HG03159 (cell line): Measurements from ENCODE around the gene BLMH.

Experiments
- ATAC-seq: cut with Tn5 transposase; IDR thresholded peaks from one replicate; pipeline ENCODE4 v1.9.1; 2021; ENCODE audit warnings: mild to moderate bottlenecking, moderate library complexity; ENCODE audit not compliant: unreplicated experiment

The BLMH gene

GRCh38 chr17:30253312-30253711 lies 38.4 kb downstream of the BLMH start:
- ATAC-seq: no peak

DNA sequence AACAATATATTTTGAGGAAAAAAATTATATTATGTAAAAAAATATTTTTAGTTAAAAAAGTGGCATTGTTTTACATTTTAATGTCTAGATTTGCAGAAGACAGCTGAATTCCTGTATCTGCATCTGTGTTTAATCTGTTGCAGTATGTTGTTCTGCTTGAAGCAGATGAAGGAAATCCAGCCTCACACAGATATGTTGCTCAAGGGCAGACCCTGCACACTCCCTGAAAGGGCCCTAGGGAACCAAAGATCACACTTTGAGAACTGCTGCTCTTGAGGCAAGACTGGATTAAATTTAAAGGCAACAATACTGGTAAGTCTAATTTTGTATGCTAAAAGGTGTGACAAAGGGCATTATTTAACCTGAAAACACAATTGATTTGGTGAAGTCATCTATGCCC lies 39.8 kb downstream of the BLMH start:
- ATAC-seq: no peak

- ATAC-seq: no peak
These were observed 42.3 kb downstream of the BLMH start for GRCh38 chr17:30249460-30249859.

GRCh38 chr17:30248786-30249185 lies 43.0 kb downstream of the BLMH start:
- ATAC-seq: no peak

DNA sequence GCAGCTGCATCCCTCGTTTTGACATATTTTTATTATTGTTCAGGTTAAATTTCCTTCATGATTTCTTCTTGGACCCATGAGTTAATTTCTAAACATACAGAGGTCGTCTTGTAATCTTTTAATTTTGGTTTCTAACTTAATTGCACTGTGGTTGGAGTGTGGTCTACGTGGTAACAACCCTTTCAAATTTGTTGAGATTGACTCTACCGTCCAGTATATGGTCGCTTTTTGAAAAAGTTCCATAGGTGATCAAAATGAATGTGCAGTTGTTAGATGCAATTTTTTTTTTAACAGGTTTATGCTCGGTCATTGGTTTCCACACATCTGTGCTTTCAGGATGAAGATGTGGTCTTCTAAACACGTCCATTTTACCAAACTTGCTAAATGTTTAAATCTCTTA lies 45.3 kb downstream of the BLMH start:
- no peak for ATAC-seq

GRCh38 chr17:30244853-30245385 lies 46.8 kb downstream of the BLMH start:
- ATAC-seq: no peak

GRCh38 chr17:30243568-30243967 lies 48.2 kb downstream of the BLMH start:
- no peak for ATAC-seq

- ATAC-seq: no peak
These were observed 48.7 kb downstream of the BLMH start for GRCh38 chr17:30243002-30243401.

DNA sequence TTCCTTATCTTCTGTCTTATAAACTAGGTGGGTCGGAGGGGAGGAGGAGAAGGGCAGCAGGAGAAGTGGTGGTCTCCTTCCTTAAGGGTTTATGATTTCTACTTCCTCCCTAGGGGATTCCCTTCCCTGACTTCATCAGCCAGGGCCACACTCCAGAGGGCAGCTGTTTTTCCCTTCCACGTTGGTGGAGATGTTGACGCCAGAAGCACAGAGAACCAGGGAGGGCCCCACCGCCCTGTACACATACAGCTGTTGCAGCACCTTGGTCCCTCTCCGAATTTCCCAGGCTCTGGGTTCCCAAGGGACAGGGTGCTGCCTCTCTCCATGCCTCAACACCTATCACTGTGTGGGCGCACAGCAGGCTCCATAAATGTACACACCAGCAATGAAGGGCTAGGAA lies 50.7 kb downstream of the BLMH start:
- ATAC-seq: no peak

DNA sequence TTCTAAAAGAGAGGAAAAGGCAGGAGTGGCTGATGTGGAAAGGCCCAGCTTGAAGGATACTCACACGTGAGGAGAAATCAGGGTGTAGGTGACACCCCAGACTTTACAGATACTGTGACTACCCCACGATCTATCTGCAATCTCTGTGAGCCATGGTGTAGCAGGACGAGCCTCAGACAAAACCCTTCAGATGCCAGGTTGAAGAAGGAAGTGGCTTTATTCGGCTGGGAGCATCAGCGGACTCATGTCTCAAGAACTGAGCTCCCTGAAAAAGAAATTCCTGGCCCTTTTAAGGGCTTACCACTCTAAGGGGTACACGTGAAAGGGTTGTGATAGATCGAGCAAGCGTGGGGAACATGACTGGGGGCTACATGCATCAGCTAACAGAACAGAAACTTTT lies 51.6 kb downstream of the BLMH start:
- ATAC-seq: no peak

DNA sequence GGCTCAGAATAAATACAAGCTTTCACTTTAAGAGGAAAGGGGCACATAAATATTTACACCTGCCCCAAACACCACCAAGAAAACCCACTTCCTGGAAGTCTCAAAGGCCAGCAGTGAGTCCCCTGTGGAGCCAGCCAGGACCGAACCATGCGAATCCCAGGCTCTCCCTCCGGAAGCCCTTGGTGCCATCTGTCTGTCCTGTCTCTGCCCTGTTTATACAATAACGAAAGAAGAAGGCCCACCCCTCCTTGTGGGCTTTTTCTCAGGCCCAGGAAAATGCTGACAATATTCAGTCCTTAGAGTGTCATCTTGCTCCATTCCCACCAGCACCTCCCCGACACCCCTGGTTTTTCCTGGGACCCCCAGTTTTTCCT lies 52.7 kb downstream of the BLMH start:
- no peak for ATAC-seq

- ATAC-seq: no peak
These were observed 53.2 kb downstream of the BLMH start for GRCh38 chr17:30238387-30239088.

- no peak for ATAC-seq
These were observed 53.8 kb downstream of the BLMH start for GRCh38 chr17:30238003-30238344.

DNA sequence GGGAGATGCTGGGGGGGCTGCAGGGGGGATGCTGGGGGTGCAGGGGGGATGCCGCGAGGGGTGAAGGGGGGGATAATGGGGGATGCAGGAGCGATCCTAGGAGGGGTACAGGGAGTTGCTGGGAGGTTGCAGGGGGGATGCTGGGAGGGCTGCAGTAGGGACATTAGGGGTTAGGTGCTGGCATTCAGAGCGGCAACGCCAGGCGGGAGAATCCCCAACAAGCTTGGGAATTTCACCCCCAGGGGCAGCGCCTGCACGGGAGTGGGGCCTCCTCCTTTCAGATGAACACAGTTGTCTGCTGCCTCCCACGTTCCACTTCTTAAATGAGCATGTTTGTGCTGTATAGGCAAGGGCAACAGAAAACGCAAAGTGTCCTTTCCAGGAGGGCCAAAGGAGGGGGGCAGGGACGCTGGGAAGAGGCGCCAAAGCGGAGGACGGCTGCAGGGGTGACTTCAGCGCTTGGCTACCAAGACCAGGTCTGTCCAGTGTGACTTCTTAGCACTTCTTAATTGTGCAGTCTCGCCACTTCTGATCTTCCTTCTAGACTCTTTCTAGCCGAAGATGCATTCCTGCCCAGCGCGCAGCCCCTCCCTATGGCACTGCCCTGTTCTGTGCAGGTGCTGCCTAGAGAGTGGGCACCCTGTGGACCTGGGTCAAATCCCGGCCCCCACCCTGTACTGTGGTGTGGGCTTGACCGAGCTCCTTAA lies 54.3 kb downstream of the BLMH start:
- ATAC-seq: no peak

DNA sequence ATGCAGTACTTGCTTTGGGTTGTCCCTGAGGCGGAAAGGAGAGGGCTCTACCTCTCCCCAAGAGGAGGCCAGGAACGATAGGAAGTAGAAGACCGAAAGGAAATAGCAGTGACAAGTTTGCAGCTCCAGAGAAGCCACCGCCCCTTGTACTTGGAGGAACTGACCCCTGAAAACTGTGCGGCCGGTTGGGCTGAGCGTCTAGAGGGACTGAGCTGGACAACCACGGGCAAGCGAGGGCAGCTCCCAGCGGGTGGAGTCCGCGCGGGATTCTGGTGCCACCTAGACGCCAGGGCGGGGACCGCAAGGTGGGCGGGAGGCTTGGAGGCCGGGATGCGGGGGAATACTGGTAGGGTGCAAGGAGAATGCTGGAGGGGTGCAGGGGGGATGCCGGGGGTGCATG lies 55.0 kb downstream of the BLMH start:
- ATAC-seq: no peak

GRCh38 chr17:30236297-30236624 lies 55.5 kb downstream of the BLMH start:
- no peak for ATAC-seq

- ATAC-seq: no peak
These were observed 56.1 kb downstream of the BLMH start, which contains the start of gene SLC6A4 for GRCh38 chr17:30235386-30236296. TSS of gene SLC6A4 (minus strand) at chr17:30235697. CDS start at chr17:30221958, 13,739 bp downstream.

- ATAC-seq: no peak
These were observed 56.8 kb downstream of the BLMH start for GRCh38 chr17:30234964-30235363.

DNA sequence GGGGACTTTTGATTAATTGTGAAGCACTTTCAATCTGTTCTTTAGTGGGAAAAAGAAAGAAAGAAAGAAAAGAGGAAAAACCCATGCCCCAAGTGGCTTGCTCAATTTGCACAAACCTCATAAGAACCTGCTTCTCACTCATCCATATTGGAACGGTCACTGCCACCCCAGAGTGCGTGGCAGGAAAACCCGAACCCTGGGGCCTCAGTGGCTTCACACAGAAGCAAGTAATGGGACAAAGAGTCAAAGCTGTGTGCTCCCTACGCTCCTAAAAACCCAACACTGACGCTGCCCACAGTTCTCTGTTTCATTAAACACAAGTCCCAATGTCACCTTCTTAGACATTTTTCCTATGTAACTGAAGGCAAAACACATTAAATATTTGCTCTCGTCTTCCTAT lies 57.4 kb downstream of the BLMH start:
- no peak for ATAC-seq

- ATAC-seq: no peak
These were observed 58.8 kb downstream of the BLMH start for GRCh38 chr17:30232824-30233427.
